DMS 273 treated with DMSO at 0.1 percent for 48 hours (cell line): ENCODE results near the gene DHFR2.
"Not testable (repeated sequence)": the region's sequence is repeated elsewhere in the genome, so short reads cannot be mapped to it uniquely, and the experiment has no call there.

Source experiments
- DNase-seq: peaks from one replicate; lab custom pipeline; 2025; lab: John Stamatoyannopoulos, UW

The DHFR2 gene

DNA sequence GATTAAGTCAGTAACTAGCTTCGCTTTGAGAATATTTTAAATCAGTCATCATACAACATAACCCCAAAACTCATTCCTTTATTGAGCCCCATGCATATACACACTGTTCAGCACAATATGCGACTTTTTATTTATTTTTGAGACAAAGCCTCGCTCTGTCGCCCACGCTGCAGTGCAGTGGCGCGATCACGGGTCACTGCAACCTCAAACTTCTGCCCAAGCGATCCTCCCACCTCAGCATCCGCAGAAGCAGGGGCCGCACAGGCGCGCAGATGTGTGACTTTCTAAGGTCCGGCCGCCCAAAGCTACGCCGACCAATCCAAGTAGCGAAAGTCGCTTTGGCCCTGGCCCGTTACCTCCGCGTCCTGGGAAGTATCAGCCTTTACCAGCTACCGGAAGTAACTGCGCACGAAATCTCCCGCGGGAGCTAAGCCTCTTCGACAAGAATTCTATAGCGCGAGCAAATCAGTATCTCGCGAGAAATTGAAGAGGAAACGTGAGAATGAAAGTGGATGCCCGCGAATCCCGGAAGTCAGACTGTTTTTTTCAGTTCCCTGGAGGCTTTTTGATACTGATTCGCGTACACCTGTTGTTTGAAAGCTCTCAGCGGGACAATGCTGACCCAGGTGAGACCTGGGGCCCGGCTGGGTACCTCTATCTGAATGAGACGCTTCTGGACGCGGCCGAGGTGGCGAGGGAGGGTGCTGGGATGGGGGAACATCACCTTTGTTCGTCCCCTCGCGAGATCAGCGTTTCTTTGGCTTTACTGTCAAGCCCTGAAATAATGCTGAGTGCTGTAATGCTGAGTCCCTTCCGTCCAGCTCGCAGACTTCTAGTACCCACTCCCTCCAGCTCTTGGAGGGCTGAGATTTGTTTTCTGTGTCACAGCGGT lies at the start of gene DHFR2, which contains the start of gene NSUN3:
Gene DHFR2 (minus strand): TSS at position 404 of the 892 bp plus-strand sequence. CDS start 1,405 bp downstream, outside the sequence.
Gene NSUN3 (plus strand): TSS at position 549 of the 892 bp plus-strand sequence. CDS start 66 bp downstream, at position 615.
- DNase-seq, result peak; percentile 98

DNA sequence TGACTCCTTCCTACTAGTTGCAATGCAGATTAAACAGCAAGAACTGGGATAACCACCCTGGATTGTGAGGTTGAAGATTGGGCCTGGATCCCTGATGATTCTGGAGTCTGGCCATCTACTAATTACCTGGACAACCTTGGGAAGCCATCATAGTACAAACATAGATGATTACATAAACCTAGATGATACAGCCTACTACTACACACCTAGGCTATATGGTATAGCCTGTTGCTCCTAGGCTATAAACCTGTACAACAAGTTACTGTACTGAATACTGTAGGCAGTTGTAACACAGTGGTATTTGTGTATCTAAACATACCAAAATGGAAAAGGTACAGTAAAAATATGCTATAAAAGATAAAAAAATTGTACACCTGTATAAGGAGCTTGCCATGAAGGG lies 48.1 kb upstream of the DHFR2 start:
- DNase-seq, result no peak

DNA sequence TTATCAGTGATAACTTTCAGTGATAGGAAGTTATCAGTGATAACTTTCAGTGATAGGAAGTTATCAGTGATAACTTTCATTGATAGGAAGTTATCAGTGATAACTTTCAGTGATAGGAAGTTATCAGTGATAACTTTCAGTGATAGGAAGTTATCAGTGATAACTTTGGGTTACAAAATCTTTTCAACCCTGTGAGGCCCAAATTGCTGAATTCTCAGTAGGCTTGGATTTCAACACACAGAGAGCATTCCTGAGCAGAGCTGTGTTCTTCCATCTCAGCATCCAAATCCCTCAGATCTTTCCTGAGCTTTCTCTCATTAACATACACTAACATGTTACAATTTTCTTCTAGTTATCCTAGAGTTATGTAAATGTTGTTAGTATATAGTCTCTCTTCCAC lies 47.5 kb upstream of the DHFR2 start:
- DNase-seq, result not testable (repeated sequence)

DNA sequence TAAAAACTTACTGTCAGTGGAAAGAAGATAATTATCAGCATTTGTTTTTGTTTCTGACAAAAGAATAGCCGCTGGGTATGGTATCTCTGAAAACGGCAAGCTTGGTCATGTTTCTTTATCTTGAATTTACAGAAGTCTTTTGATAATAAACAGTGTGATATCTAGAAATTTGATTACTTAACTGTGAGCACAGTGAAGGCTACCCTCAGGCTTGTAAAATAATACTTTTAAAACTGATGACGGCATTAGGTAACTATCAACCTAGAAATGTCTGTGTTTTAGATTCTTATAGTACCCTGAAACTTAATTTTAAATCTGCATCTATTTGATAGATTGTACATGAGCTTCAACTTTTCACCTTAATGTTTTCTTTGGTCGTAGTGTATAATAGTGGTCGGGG lies 43.6 kb upstream of the DHFR2 start:
- no peak for DNase-seq

DNA sequence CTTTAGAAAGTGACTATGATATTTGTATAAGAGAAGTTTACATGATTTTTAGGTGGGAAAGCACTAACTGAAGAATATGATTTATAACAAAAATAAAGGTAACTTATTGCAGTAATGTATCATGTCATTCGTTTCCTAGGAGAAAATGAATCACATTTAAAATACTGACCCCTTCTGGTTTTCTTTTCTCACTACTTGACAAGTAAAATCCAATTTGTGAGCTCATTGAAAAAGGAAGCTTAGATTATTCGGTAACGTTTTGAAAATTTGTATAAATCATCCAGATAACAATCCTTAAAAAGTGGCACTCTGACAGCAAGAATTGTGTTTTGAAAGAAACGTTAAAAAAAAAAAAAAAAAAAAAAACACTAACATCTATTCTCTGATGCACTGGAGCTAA lies 39.1 kb upstream of the DHFR2 start:
- no peak for DNase-seq

DNA sequence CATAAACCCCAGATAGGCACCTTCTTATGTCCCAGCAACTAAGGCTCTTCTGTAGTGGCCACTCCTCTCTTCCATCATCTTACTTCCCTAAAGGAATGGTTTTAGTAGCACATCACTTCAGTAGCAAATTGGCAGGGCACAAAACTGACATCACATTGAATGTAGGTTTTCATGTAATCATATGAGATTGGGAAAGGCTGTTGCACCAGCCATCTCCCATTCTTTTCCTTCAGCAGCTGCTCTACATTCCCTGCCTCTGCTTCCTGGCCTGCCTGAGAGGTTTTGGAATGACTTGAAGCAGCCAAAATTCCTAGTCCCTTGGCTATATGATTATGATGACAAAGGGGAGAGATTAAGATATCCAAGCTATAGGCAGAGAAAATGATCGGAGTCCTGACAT lies 36.6 kb upstream of the DHFR2 start:
- DNase-seq, result no peak

DNA sequence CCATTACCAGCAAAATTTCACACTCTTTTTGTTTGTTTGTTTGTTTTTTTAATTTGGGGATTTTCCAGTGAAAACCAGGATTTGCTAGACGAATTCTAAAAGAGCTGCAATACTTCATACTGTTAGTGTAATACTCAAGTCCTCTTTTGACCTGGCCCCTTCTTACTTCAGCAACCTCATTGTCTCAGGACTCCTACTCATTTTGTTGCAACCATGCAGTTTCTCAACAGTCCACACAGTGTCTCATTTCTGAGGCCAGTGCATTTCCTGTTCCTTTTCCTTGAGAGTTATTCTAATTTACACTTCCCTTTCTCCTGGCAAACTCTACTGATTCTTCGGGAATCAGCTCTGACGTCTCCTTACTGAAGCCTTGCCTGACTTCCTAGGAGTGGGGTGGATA lies 35.7 kb upstream of the DHFR2 start:
- no peak for DNase-seq

DNA sequence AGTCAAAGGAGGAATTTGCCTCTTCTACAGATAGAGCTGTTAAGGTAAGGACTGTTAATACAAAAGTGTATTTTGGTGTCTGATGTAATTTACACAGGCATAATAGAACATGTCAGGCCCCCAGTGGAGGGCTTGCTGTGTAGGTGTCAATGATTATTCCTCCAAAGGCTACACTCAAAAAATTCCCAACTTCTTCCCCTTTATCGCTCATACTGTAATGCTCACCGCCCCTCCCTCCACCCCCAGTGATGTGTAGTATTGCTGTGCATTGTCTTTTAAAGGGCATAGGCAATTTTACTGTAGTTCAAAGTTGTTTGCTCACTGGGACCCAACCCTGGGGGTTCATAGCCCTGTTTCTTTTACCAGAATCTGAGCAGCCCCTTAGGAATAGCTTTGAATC lies 32.4 kb upstream of the DHFR2 start:
- DNase-seq, result no peak

DNA sequence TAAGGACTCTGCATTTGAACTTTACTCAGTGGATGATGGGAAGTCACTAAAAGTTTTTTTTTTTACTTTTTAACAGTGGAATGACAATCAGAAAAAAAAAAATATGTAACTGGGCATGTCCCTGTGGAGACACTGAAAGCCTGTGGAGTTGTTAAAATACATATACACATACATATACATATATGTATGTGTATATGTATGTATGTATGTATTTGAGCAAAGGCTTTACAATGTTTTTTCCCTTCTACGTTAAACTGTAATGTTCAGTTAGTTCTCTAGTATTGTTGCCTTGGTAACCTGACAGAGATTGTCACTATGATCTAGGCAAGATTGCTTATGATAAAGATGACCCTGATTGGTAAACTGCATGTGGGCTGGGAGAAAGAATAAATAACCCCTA lies 30.4 kb upstream of the DHFR2 start:
- DNase-seq, result no peak

DNA sequence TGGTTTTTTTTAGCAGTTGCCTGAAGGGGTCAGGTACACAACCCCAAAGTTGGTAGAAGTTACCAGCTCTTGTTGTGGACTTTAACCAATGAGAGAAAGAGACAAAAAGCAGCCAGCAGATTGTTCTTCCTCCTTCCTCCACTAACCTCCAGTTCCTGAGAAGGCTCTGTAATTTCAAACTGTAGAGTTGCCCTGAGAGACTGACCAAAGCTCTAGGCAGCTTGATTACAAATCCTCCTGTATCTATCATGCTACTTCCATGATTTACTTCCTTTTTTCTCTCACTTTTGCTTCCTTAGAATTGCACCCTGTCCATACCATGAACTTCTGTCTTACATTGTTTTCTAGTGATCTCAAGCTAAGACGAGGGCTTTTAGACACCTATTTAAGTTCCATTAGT lies 29.4 kb upstream of the DHFR2 start:
- DNase-seq, result no peak

DNA sequence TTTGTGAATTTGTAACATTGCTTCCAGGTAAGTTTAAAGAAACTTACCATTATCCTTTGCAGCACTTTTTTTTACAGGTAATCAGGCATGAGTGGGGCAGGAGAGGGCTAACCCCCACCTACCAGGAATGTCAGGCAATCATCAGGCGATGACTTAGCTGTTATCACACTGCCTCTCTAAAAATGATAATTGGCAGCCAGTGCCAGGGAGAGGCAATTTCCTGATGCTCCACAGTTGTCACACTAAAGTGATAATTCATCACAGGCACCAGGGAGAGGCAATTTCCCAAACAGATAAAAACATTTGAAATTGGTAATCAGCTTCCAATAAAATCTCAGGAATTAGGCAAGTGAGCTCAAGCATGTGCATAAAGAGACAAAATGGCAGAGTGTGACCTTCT lies 26.4 kb upstream of the DHFR2 start:
- DNase-seq, result no peak

DNA sequence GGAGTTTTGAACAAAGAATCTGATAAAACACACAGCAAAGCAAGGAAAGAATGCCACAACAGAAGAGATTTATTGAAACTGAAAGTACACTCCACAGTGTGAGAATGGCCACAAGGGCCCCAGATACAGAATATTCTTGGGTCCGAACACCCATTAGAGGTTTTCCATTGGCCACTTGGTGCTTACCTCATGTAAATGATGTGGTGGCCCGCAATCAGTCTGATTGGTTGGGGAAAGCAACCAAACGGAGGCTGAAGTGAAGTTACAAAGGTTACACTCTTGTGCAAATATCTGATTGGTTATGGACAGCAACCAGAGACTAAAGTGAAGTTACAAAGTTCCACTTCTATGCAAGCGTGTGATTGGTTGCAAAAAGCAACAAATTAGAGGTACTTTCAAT lies 20.5 kb upstream of the DHFR2 start:
- DNase-seq, result no peak

DNA sequence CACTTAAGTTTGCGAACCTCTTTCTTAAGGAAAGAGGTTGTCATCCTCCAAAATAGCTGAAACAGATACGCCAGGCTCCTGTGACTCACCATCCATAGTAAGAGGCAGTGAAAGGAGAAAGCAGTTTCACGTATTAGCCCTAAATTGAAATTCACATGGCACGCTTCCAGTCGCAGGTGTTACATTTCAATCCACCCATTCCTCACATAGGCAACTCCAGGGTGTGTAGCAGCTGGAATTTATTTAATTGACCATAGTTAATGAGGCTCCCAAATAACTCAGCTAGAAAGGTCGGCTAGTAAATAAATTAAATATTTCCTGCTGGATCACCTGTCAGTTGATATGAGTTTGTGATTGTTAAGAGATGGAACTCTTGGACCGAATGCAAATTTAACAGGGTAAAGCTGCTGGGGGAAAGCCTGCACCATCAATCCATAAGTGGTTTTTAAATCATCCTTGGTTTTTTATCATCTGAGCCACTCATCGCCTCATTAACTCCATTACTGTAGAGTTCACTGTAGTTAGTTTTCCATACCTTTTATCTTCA lies 19.7 kb upstream of the DHFR2 start:
- DNase-seq, result no peak

DNA sequence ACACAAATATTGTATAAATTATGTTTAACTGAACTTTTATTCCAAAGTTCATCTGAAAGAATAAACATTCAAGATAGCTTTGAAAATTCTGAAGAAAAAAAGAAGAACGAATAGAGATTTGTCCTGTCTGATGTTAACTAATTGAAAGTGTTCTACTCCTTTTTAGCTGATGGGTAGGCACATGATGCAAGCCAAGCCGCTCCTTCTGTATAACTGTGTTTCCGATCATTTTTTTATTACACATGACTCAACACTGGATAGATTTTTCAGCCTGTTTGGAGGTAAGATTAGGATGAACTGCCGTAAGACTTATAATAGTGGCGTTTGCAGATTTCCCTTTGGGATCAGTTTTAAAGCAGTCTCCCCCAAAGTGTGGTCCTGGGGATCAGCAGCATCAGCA lies 19.2 kb upstream of the DHFR2 start:
- no peak for DNase-seq

DNA sequence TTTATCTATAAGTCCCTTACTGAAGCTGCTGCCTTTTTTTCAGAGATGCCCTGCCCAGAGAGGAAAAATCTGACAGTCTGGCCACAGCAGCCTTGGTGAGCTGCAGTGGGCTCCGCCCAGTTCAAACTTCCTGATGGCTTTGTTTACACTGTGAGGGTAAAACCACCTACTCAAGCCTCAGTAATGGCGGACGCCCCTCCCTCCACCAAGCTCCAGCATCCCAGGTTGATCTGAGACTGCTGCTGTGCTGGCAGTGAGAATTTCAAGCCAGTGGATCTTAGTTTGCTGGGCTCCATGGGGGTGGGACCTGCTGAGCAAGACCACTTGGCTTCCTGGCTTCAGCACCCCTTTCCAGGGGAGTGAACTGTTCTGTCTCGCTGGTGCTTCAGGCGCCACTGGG lies 17.8 kb upstream of the DHFR2 start:
- DNase-seq, result not testable (repeated sequence)

DNA sequence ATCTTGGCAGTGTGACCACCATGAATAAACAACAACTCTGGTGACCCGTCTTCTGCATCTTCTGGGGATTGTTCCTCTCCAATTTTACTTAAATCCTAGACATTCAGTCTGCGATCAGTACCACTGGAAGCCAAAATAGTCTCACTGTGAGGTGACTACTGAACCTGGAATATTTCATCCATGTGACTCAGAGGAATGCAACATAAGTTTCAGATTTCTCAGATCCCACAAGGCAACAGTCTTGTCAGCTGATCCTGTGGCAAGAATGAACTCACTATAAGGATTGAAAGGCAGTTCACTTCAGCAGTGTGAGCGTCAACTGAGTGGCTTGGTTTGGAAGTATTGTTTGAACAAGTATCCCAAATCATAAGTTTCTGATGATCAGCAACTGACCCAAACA lies 13.3 kb upstream of the DHFR2 start:
- no peak for DNase-seq

DNA sequence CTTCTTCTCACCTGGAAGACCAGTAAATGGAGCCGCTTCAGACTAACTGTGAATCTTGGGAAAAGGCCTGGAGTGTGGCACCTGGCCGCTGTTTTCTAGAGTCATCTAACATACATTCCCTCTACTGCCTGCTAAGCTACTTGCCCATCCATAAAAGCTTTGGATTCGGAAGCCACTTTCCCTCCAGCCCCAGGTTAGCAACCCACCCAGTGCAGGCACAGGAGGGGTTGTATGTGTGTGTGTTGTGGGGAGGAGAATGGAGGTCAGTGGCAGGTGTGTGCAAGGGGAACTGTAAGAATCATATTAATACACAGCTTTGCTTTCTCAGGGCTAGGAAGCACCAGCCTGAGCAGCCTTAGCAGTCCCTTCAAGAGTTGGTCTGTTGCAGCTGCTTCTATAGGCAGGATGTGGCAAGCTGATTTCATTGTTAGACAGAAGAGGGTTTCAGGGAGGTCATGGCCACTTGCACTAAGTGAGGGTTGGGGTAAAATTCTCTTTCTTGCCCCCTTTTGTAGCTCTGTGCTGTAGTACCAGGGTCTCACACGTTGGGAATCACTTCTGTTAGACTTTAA lies 9.1 kb upstream of the DHFR2 start:
- DNase-seq, result no peak

DNA sequence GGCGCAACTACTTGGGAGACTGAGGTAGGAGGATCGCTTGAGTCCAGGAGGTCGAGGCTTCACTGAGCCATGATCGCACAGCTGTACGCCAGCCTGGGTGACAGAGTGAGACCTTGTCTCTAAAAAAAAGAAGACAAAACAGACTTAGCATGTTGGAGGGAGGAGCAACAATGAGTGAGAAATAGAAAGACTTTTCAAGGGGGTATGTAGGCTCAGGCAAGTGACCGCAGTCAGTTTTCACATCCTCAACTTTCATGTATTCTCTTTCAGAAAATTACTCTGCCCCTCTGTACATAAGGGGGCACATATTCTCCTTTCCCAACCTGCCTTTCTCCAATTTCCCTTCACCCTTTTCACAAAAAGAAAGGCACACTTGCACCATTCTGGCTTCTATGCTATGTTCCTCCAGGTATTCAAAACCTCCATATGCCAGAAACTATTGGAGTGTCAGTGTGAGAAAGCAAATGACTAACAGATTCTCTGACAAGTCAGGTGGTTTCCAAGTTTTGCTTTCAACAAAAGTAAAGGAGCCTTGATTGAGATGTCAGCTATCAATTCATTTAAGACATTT lies 7.7 kb upstream of the DHFR2 start:
- no peak for DNase-seq

DNA sequence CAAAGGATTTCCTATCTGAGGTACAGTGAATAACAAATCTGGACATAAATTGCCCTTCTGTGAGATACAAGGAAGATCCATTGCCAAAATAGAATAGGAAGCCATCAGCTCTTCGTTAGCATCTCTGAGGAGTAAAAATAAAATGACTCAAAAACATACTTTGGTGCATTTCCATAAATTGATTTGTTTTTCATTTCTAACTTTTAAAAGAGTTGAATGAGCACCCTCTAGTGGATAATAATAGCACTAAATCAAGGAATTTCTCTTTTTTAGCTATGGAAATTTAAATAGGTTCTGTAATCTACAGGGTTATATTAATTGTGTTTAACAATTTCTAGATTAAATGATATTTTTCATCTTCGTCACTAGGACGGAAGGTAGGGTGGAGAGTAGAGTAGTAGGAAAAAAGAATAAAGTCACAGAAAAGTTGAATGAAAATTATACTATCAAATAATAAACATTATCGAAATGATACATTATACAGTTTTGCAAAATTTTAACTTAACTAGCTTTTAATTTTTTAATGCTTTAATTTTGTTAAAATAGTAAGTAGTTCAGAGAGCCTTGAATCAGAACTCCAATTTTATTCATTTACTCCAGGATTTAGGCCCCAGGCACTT lies 6.6 kb upstream of the DHFR2 start:
- DNase-seq, result no peak

DNA sequence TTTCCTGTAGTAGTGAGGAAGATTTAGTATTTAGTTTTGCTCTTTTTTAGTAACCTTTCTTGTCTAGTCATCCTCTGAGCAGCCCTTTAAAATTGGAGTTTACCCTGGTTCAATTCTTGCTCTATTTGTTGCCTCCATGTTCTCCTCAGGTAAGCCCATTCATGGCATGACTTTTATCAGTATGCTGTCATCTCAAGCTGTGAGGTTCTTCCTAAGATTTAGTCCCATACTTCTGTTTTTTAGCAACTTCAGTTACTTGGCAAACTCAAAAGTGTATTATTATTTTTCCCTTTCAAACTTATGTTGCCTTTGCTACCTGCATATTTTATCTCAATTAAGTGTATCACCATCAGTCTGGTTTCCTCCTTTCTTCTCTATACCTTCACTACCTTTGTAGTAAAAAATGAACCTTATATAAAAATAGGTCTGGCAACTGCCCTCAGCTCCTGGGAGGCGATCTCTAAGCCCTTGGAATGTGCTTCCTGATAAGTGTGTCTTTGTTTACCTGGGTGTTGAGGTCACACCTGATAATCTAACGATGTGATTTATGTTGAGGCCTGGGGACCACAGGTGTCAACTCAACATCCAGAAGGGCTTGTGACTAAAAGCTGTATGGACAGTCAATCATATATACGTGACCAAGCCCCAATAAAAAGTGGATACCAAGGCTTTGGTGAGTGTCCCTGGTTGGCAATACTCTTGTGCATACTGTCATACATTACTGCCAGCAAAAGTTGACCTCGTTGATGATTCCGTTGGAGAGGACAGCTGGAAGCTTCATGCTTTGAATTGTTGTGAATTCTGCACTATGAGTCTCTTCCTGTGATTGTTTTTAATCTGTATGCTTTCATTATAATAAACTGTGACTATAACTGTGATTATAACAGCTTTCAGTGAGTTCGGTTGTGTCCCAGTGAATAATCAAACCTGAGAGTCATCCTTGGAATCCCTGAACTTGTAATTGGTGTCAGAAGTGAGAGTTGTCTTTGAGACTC lies 4.1 kb upstream of the DHFR2 start:
- no peak for DNase-seq

DNA sequence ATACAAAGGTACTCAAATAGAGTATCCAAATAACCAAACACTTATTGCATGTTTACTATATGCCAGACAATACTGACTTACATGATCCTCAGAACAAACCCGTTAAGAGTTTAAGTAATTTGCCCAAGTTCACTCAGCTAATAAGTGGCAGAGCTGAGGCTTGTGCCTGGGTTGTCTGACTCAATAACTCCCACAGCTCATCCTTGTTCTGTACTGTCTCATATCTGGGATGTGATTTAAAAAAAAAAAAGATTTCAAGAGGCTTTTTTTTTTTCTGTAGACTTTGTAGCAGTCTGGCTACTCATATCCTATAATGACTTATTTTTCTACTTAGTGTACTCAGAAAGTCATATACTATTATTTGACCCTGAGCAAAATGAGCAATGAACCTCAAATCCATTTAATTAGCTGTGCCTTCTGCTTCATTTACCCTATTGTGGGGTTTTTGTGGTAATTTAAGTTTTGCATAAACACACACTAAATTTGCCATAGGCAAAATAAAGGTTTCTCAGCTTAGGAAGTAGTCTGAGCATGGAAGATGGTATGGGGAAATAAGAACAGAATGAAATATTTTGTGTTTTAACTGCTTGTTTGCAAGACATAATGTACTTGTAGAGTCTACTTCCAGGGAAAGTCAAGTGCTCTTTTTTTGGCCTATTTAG lies 3.2 kb upstream of the DHFR2 start:
- DNase-seq, result no peak
